Measurements from ENCODE around the gene SEPHS2. TPM values are rescaled to one million over a fixed set of nuclear protein-coding genes. Genes with fewer than 3 reads are reported as not detected.

SEPHS2 gene
- total and polyA plus RNA-seq, 2 of the 8 experiments (the other 6 are each of a cell fraction or from before 2014, with no cell fraction given) = 28.2 to 61.8 TPM

- POLR2A ChIA-PET (ENCODE audit: partially characterized antibody) = interaction anchor here (0.7 to 1.5 kb wide), 3 partner anchors 9 to 358 kb away, joined by 3 read pairs; partner anchors contain the start of genes ITGAL, MAPK3 and ZNF747
- Histone ChIP-seq H2BK20ac (ENCODE audit: low read length) (no peak overlapping the region), H3K4me3 (ENCODE audit: extremely low read depth in 1 of 4, insufficient read depth in 2 of 4, low read depth in 3 of 4, low read length in 4 of 4) (no peak overlapping the region), H3K27me3 (replicated peaks in 1 of 4; ENCODE audit: control insufficient read depth in 3 of 4, extremely low read depth in 1 of 4, insufficient read depth in 3 of 4, low read length in 3 of 4) (no peaks in the 10 kb centered on the region), H3K56ac (replicated peaks; ENCODE audit: insufficient read length, low read depth, low read length) (no peak overlapping the region), H3K23me2 (ENCODE audit: low read depth, low read length) (no peaks in the 10 kb centered on the region), H3K18ac (ENCODE audit: extremely low read depth, low read length) (no peak overlapping the region), H2AK5ac (ENCODE audit: low read depth, low read length) (no peak overlapping the region), H4K91ac (replicated peaks; ENCODE audit: insufficient read length, low read length) (no peak overlapping the region), H3K36me3 (ENCODE audit: control insufficient read depth in 2 of 4, insufficient read depth in 4 of 4, low read length in 3 of 4) (no peaks in the 10 kb centered on the region), H2BK15ac (ENCODE audit: low read length) (no peak overlapping the region), H2AFZ (ENCODE audit: low read length) (no peak overlapping the region), H4K8ac (ENCODE audit: extremely low read depth, insufficient read depth, low read length) (no peak overlapping the region), H3K79me2 (ENCODE audit: control insufficient read depth in 1 of 2, insufficient read depth in 2 of 2, low read length in 2 of 2) (no peaks in the 10 kb centered on the region), H4K20me1 (replicated peaks in 1 of 2; ENCODE audit: control insufficient read depth in 1 of 2, insufficient read depth in 2 of 2, low read length in 2 of 2) (no peaks in the 10 kb centered on the region), H3K23ac (ENCODE audit: insufficient read length) (no peak overlapping the region), H3K9ac (replicated peaks in 1 of 4; ENCODE audit: extremely low read depth in 1 of 4, low read depth in 3 of 4, low read length in 3 of 4) (no peak overlapping the region), H2BK12ac (ENCODE audit: low read depth, low read length) (no peak overlapping the region), H2BK120ac (replicated peaks; ENCODE audit: low read depth, low read length) (no peak overlapping the region), H3K4ac (replicated peaks; ENCODE audit: insufficient read length, low read depth, low read length) (no peak overlapping the region), H2BK5ac (ENCODE audit: low read depth, low read length) (no peak overlapping the region), H3K4me2 (ENCODE audit: insufficient read depth in 1 of 2, low read depth in 2 of 2, low read length in 2 of 2) (no peak overlapping the region), H4K5ac (ENCODE audit: insufficient read length, low read depth, low read length) (no peak overlapping the region), H3K79me1 (ENCODE audit: low read depth, low read length) (no peaks in the 10 kb centered on the region), H3K27ac (ENCODE audit: low read depth, low read length) (no peak overlapping the region), H3K4me1 (replicated peaks in 1 of 4; ENCODE audit: control insufficient read depth in 3 of 4, insufficient read depth in 4 of 4, low read length in 3 of 4) (no peaks in the 10 kb centered on the region), H3K14ac (ENCODE audit: insufficient read length) (no peak overlapping the region), H3K9me3 (ENCODE audit: insufficient read depth in 2 of 2, low read depth in 1 of 2, low read length in 1 of 2) (no peaks in the 10 kb centered on the region; a peak in 1 of 4 replicates)
- FAIRE-seq (no peak), DNase-seq (ENCODE audit: low read depth in 1 of 2, low spot score in 2 of 2) (no peak)
- WGBS, 2 experiments (ENCODE audit: extremely low coverage in 1 of 2, insufficient coverage in 1 of 2, insufficient read length in 1 of 2, insufficient replicate concordance in 2 of 2, low coverage in 1 of 2, low lambda C conversion rate in 2 of 2, missing lambda C conversion rate in 1 of 2) = 93% methylated on average over 5 of the region's 5 CpGs; no CpG with 5 or more reads in 1 of the 2 experiments
- CTCF ChIA-PET (ENCODE audit: partially characterized antibody) = interaction anchor here (0.8 to 4.1 kb wide), 12 partner anchors 8 to 148 kb away, joined by 3 to 16 read pairs (median 6); partner anchors contain the start of genes DCTPP1 and ZNF747
- TF ChIP-seq RXRA (IDR thresholded peaks at IDR 0.05; ENCODE audit: insufficient read depth, low read depth, low read length) (no peak), BCL11A (IDR thresholded peaks at IDR 0.05; ENCODE audit: low read depth in 2 of 2, low read length in 2 of 2) (no peak), CREB1 (IDR thresholded peaks at IDR 0.05) (no peak), CTBP2 (IDR thresholded peaks at IDR 0.05; ENCODE audit: borderline replicate concordance, insufficient read depth, insufficient read length, low read length) (no peak), CBX5 (IDR thresholded peaks at IDR 0.05; ENCODE audit: low read depth, low read length) (no peak), POLR2AphosphoS5 (IDR thresholded peaks at IDR 0.05; ENCODE audit: low read depth, low read length) (no peak), GABPA (IDR thresholded peaks at IDR 0.05; ENCODE audit: borderline replicate concordance, insufficient read depth, low read length) (no peak), PHF8 (conservative IDR thresholded peaks at IDR 0.05; ENCODE audit: low read depth, low read length) (no peak), MAX (IDR thresholded peaks at IDR 0.05) (no peak)
Observed at GRCh38 chr16:30481381-30481780, 35.7 kb upstream of the SEPHS2 start.
